D341Med (cell line): ENCODE data around the gene LRRC3.
"Not testable (repeated sequence)": the region's sequence is repeated elsewhere in the genome, so short reads cannot be mapped to it uniquely, and the experiment has no call there.

Experiments used
- DNase-seq: peaks from one replicate; pipeline ENCODE4 v3.0.0; 2012; ENCODE audit warnings: low spot score

LRRC3 gene, protein sequence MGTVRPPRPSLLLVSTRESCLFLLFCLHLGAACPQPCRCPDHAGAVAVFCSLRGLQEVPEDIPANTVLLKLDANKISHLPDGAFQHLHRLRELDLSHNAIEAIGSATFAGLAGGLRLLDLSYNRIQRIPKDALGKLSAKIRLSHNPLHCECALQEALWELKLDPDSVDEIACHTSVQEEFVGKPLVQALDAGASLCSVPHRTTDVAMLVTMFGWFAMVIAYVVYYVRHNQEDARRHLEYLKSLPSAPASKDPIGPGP

DNA sequence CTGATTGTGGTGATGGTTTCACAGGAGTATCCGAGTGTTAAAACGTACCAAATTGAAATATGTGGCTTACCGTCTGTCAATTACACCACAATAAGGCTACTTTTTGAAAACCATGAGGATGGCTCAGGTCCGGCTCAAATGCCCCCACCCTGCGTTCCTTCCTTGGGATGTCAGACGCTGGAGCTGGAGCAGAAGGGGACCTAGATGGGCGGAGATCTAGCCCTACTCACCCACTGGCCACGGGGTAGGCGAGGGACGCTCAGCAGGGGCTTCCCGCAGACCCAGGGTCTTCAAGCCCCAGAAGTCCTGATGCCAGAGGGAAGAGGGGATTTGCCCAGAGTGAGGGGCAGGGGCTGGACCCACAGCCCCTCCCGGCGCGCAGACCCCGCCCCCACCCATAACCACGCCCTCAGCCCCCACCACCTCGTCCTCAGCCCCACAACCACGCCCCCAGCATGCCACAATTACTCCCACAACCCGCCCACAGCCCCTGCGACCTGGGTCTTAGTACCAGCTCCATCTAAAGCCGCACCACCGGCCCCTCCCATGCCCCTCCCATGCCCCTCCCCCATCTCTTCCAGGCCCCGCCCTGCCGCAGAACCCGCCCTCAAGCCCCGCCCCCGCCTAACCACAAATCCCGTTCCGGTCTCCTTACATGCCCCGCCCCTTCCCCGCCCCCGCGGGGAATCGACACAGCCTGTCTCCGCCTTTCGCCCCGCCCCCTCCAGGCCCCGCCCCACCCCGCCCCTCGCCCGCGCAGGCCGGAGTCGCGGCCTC is at the start of gene LRRC3:
Gene LRRC3 (plus strand): TSS at position 764 of the 777 bp plus-strand sequence. CDS start 1,135 bp downstream, outside the sequence.
- DNase-seq: peak; percentile 95

DNA sequence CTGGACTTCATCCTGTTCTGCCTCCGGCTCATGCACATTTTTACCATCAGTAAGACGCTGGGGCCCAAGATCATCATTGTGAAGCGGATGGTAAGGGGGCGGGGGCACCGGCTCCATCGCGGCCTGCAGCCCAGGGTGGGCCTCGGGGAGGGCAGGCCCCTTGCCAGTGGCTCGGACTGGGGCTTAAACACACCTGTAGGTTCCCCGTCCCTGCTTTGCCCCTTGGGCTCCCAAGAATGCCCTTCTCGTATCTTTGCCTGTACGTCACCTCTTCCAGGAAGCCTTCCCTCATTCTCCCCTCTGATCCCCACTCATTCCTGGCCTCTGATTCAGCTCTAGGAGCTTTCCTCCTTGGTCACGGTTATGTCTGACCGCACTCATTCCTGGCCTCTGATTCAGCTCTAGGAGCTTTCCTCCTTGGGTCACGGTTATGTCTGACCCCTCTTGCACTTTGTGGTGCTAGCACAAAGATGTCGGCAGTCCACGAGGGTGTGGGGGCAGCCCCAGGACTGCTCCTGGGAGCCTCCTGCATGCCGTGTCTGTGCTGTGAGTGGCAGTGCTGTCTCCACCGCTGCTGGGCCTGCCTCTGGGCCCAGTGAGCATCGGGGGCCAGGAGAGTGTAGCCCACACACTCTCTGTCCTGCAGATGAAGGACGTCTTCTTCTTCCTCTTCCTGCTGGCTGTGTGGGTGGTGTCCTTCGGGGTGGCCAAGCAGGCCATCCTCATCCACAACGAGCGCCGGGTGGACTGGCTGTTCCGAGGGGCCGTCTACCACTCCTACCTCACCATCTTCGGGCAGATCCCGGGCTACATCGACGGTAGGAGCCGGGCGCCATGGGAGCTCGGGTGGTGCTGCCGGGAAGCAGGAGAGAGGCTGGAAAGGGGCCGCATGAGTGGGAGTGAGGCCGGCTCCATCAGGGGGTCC is 49.1 kb upstream of the LRRC3 start:
- peak; percentile 26 for DNase-seq

DNA sequence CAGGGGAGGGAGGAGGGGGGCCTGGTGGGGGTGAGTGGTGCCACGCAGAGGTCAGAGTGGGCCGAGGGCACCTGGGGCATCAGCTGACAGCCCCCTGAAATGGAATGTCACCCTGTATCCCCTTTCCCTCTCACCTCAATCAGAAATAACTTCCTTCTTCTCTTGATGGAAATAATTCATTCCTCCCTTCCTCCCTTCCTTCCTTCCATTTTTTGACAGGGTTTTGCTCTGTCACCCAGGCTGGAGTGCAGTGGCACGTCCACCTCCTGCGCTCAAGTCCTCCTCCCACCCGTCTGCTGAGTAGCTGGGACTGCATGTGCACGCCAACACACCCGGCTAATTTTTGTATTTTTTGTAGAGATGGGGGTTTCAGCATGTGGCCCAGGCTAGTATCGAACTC is 48.4 kb upstream of the LRRC3 start:
- DNase-seq: no peak

DNA sequence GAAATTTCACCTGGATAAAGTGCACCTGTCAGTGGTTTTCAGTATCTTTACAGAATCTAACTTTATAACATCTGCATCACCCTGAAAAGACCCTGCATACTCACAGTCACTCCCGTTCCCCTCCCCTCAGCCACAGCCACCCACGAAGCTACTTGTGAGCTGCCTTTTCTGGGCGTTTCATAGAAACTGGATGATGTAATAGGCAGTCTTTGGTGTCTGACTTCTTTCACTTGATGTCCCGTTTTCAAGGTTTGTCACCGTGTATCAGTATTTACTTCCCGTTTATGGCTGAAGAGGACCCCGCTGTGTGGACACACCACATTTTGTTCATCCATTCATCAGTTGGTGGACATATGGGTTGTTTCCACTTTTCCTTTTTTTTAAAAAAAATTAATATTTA is 47.8 kb upstream of the LRRC3 start:
- DNase-seq: no peak

DNA sequence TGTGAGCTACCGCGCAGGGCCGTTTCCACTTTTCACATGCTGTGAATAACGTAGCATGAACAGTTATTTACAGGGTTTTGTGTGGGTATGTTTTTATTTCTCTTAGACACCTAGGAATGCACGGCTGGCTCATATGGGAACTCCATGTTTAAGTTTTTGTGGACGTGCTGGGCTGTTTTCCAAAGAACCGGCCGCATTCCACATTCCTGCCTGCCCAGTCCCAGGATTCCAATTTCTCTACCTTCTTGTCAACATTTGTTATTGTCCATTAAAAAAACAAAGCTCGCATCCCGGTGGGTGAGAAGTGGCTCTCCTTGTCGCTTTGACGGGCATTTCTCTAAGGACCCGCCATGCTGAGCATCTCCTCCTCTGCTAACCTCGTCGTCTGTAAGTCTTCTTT is 47.1 kb upstream of the LRRC3 start:
- no peak for DNase-seq

DNA sequence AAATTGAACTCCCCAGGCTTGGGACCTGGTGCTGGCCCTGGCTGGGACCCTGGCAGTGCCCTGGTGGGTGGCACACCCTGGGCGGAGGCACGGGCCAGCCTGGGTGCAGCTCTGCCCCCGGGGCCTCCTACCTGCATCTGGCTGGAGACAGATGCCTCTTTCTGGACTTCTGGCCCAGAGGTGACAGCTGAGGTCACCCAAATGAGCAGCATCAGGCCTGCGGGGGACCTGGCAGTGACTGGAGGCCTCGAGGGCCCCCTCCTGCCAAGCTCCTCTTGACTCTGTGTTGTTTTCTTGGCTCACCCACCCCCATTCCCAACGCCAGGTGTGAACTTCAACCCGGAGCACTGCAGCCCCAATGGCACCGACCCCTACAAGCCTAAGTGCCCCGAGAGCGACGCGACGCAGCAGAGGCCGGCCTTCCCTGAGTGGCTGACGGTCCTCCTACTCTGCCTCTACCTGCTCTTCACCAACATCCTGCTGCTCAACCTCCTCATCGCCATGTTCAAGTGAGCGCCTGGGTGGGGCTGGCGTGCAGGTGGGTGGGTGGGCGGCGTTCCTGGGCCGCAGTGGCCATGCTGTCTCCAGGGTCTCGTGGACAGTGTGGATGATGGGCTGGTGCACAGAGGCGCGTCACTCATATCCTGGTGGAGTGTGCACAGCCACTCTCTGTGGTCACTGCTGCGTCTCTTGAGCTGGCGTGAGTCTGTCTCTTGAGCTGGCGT is 41.6 kb upstream of the LRRC3 start:
- peak; percentile 17 for DNase-seq

DNA sequence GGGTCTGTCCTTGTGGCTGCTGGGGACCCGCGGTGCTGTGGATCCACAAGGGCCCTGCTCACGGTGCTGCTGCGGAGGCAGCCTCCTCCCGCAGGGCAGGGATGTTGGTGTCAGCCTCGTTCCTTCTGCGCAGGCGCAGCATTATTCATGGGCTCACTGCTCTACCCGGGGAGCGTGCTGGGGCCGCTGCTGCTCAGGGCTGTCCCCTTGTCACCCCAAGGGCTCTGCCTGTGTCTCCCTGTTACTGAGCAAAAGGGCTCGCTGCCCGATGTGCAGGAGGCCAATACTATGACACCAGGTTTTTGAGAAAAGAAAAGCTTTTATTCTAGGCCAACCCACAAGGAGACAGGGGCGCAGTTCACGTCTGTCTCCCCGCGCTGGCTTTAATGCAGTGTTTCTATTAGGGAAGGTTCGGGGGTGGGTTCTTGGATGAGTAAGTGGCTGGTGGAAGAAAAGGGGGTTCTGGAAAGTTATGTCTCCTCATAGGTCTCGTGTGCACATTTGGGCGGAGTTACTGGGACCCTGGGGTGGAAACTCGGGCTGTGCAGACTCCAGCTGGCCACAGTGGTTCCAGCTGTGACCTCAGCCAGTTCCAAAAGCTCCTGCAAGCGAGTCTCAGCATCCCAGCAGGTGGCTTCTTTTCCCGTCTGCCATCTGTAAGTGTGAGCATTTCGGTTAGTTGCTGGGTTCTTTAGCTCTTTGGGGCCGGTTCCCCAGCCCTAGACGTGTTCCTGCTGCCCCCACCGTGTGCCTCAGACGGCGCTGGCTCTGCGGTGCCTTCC is 40.8 kb upstream of the LRRC3 start:
- no peak for DNase-seq

DNA sequence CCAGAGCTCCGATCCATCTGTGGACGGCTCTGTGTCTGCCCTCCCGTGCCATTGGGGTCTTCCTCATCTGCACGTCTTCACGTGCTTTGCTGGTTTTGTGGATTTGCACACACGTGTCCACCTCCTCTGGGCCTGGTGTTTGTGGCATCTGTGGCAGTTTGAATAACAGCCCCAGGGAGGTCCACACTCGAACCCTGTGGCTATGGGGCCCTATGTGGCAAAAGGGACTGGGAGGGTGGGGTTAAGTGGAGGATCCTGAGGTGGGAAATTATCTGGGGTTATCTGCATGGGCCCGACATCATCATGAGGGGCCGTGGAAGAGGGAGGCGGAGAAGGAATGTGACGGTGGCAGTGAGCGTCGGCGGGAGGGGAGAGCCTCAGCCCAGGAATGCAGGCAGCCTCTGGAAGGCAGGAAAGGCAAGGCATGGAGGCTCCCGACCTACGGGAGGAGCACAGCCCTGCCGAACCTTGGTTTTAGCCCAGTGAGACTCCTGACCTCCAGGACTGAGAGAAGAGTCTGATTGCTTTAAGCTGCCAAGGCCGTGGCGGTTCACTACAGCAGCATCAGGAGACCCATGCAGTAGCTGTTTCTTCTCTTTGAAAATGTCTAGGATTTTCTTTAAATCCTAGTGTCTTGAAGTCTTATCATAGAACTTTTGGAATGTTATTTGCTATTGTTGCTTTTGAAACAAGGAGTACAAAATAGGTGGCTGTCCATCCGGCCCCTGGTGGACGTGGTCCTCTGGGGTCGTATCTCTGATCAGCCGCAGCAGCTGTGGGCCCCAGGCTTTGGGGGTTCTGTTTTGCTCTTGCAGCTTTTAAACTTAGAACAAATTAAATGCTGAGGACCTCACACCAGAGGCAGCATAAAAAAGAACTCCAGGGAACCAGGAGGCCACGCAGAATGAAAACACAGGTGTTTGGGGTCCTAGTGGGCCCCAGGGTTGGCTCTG is 40.0 kb upstream of the LRRC3 start:
- DNase-seq: no peak

DNA sequence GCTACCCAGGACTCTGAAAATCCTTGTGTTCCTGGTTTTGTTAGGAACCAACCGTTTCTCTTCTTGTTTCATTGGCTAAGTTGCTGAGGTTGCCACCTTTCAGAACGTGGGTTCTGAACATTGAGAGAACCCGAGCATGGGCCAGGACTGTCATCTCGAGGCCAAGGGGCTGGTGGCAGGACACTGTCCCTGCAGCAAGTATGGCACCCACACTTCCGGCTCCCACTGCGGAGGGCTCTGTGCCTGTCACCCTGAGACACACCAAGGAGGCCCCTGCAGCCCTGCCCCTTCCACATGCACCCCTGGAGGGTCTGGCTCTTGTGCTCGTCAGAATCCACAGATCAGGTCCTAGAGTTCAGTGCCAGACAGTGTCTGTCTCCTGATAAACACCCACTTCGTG is 39.1 kb upstream of the LRRC3 start:
- DNase-seq: no peak

DNA sequence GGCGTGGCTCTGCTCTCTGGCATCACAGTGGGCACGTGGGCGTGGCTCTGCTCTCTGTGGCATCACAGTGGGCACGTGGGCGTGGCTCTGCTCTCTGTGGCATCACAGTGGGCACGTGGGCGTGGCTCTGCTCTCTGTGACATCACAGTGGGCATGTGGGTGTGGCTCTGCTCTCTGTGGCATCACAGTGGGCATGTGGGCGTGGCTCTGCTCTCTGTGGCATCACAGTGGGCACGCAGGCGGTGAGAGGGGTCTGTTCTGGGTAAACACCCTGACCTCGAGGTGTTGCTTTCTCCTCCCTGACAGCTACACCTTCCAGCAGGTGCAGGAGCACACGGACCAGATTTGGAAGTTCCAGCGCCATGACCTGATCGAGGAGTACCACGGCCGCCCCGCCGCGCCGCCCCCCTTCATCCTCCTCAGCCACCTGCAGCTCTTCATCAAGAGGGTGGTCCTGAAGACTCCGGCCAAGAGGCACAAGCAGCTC is 37.6 kb upstream of the LRRC3 start:
- DNase-seq: not testable (repeated sequence)

DNA sequence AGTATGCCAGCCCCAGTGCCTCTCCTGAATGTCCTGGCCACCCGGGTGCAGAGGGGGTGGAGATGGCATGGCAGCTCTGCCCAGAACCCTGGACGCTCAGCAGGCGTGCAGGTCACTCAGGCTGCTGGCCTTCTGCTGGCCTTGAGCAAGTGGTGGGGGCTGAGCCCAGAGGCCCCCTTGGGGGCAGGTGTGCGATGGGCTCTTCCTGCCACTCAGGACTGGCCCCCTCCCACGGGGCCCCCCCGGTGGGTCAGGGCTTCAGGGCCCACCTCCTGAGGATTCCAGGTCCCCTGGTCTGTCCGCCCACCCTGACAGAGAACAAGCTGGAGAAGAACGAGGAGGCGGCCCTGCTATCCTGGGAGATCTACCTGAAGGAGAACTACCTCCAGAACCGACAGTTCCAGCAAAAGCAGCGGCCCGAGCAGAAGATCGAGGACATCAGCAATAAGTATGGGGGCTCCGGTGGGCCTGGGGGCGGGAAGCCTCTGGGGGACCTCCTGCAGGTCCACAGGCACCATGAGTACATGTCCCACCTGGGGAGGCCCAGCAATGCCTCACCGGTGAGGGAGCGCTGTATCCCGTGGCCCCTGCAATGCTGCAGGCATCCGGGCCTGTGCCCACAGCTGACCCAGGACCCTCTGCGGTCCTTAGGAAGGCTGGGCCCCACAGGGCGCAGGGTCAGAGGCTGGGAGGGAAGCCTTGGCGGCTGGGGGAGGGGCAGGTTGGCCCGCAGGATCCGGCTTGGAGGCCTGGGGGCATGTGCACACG is 37.0 kb upstream of the LRRC3 start:
- no peak for DNase-seq

DNA sequence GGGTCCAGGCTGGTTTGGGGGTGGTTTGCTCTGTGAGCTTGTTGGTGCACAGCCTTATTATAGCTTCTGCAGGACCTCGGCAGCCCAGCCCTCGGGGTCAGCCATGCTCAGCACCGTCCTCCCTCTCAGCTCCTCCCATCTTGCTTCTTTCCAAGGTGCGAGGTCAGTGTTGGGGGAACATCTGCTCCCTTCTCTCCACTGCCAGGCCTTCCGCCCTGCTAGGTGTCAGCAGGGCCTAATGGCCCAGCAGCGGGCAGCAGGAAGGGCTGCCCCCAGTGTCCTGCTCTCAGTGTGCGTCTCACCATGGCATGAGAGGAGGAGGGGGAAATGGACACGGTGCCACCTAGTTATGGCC is 36.5 kb upstream of the LRRC3 start:
- no peak for DNase-seq

DNA sequence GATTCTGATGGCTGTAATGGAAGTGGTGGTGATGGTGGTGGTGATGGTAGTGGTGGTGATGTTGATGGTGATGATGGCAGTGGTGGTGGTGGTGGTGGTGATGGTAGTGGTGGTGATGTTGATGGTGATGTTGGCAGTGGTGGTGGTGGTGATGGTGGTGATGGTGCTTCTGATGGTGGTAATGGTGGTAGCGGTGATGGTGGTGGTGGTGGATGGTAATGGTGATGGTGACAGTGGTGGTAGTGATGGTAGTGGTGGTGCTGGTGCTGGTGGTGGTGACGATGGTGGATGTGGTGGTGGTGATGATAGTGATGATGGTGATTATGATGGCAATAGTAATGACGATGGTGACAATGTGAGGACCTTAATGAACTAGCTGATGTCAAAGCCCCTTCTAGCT is 35.6 kb upstream of the LRRC3 start:
- no peak for DNase-seq

DNA sequence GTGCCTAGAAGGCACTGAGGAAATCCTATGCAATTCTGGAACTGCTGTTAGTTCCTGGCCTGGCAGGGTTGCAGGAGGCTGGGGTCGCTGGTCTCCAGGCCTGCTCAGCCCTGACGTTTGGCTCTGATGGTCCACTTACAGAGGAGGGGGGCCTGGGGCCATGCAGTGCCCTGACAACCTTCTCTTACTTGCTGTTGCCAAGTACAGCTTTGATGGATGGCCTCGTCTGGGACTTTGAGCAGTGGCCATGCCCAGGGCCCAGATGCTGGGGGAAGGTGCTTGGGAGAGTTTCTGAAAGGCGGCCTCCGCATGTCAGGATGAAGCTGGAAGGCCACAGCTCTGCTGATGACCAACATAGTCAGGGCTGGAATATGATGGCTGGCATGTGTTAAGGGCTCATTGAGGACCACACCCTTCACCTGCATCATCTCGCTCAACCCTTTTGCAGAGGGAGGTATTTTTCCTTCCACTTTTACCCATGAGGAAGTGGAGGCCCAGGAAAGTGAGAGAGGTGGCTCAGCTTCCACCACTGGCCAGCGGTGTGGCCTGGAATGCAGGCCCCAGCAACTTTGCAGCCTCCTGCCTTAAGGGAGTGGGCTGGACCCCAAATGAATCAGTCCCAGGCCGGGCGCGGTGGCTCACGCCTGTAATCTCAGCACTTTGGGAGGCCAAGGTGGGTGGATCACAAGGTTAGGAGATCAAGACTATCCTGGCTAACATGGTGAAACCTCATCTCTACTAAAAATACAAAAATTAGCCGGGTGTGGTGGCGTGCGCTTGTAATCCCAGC is 34.7 kb upstream of the LRRC3 start:
- DNase-seq: no peak

DNA sequence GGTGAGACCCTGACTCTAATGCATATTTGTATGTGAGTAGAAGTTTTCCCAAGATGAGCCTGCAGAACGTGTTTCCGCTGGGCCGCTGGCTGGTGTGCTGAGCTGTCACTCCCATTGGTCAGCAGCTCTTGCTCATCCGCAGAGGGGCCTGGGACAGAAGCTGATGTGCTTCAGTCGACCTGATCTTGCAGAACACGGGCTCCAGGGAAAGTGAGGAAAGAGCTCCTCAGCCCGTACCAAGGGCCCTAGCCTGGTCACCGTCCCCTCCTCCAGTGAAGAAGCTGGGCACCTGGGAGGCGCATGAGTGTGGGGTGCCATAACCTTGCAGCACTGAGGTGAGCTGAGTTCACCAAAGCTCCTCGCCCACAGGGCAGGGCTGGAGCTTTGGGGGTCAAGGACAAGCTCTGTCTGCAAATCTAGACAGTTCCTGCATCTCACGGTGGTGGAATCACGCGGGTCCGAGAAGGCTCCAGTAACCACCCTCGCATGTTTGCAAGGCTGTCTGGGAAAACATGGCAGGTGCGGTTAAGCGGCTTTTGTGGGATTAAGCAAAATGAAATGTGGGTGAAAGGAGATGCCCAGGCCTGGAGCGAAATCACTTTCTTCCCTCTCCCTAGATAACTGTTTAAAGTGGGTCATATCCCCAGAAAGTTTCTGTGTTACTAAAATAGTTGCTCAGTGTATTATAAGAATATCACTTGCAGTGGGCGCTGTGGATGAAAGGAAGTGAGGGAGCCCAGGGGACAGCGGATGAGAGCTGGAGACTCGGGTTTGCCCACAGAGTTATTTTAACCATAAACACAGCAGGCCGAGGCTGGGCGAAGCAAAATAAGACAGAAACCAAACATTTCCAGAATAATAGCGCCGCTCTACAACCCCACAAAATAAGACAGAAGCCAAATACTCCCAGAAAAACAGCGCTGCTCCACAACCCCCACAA is 33.1 kb upstream of the LRRC3 start:
- DNase-seq: no peak

DNA sequence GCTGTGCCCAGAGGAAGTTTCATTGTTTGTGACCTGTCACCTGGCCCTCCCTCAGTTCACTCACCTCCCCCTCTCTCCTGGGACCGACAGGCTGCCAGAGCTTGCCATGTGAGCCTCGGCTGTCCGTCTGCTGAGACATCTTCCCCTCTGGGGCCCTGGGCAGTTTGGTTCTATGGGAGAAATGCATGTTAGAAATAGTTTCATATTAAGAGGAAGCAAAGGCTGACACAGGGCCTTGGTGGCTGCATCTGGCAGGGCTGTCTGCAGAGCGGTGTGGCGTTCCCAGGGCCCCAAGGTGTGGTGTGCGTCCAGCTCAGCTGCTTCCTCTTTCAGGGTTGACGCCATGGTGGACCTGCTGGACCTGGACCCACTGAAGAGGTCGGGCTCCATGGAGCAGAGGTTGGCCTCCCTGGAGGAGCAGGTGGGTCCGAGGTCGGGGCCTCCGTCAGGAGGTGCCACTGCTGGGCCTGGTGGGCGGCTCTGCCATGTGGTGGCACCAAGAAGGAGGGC is 31.9 kb upstream of the LRRC3 start:
- DNase-seq: no peak
